Kidney epithelial cell (primary cell): ENCODE results near the gene LAMC2. TPM values are rescaled to one million over a fixed set of nuclear protein-coding genes. Genes with fewer than 3 reads are reported as not detected.

ENCODE experiments used
- DNase-seq: peaks from one replicate; pipeline ENCODE4 v3.0.0-alpha.2; 2010; ENCODE audit warnings: low read depth
- H3K27me3 ChIP-seq: 2 replicates; pipeline ENCODE4 v1.6.0; 2011; ENCODE audit warnings: low read length; ENCODE audit not compliant: control insufficient read depth, insufficient read depth
- H3K36me3 ChIP-seq: 2 replicates; pipeline ENCODE4 v1.5.1; 2011; ENCODE audit warnings: low read length; ENCODE audit not compliant: control insufficient read depth, insufficient read depth
- H3K4me3 ChIP-seq: 2 replicates; pipeline ENCODE4 v1.5.1; 2011; ENCODE audit warnings: low read depth, mild to moderate bottlenecking, control low read depth, low read length
- total RNA-seq: library from RNA; depleted of rRNA; stranded (reverse); fragments of >200 nt; gene quantifications from 2 replicates; pipeline ENCODE4 v1.2.3, GENCODE V29; 2015
- TF ChIP-seq, protein P1 (sequence below): IDR thresholded peaks from 2 replicates; pipeline ENCODE4 v1.5.1; 2011; ENCODE audit warnings: mild to moderate bottlenecking, moderate library complexity, low read length, control low read depth, inconsistent platforms; ENCODE audit not compliant: insufficient read depth, poor library complexity, severe bottlenecking

The LAMC2 gene
- total RNA-seq, 1 donor from 2014 or later: 1,180 TPM

DNA sequence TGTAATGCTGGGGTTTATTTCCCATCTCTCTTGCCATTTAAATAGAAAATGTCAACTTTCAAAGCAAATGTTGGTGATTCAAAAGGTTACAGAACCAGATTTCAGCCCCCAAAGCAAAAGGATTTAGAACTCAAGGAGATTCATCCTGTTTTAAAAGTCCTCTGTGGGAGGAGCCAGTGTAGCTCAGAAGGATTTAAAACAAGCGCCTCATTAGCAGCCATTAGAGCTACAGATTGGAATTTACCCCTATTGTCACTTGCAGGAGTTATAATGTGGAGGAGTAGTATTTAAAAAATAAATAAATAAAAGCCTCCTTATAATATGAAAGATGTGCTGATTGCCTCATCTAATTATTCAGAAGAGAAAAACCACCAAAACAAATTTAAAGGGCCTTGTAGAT is 107.8 kb downstream of the LAMC2 start:
- TF ChIP-seq, protein P1, sequence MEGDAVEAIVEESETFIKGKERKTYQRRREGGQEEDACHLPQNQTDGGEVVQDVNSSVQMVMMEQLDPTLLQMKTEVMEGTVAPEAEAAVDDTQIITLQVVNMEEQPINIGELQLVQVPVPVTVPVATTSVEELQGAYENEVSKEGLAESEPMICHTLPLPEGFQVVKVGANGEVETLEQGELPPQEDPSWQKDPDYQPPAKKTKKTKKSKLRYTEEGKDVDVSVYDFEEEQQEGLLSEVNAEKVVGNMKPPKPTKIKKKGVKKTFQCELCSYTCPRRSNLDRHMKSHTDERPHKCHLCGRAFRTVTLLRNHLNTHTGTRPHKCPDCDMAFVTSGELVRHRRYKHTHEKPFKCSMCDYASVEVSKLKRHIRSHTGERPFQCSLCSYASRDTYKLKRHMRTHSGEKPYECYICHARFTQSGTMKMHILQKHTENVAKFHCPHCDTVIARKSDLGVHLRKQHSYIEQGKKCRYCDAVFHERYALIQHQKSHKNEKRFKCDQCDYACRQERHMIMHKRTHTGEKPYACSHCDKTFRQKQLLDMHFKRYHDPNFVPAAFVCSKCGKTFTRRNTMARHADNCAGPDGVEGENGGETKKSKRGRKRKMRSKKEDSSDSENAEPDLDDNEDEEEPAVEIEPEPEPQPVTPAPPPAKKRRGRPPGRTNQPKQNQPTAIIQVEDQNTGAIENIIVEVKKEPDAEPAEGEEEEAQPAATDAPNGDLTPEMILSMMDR: no peak
- Histone ChIP-seq H3K36me3 (no peaks in the 10 kb centered on the region), H3K27me3 (no peaks in the 10 kb centered on the region), H3K4me3 (no peak overlapping the region)
- DNase-seq: no peak

Other genes starting within 250 kb of the LAMC2 start
- 0.17 and 0.27 TPM in 2 replicates for gene SHCBP1L, start 233.1 kb upstream of the LAMC2 start, total RNA-seq
- 172 and 207 TPM in 2 replicates for gene LAMC1, start 162.8 kb upstream of the LAMC2 start, total RNA-seq
- gene NMNAT2, start 232.1 kb downstream of the LAMC2 start, total RNA-seq: 0.27 and 1.0 TPM in 2 replicates